ENCODE data around the gene CCDC83.
"Not testable (repeated sequence)": the region's sequence is repeated elsewhere in the genome, so short reads cannot be mapped to it uniquely, and the experiment has no call there.

The CCDC83 gene

DNA sequence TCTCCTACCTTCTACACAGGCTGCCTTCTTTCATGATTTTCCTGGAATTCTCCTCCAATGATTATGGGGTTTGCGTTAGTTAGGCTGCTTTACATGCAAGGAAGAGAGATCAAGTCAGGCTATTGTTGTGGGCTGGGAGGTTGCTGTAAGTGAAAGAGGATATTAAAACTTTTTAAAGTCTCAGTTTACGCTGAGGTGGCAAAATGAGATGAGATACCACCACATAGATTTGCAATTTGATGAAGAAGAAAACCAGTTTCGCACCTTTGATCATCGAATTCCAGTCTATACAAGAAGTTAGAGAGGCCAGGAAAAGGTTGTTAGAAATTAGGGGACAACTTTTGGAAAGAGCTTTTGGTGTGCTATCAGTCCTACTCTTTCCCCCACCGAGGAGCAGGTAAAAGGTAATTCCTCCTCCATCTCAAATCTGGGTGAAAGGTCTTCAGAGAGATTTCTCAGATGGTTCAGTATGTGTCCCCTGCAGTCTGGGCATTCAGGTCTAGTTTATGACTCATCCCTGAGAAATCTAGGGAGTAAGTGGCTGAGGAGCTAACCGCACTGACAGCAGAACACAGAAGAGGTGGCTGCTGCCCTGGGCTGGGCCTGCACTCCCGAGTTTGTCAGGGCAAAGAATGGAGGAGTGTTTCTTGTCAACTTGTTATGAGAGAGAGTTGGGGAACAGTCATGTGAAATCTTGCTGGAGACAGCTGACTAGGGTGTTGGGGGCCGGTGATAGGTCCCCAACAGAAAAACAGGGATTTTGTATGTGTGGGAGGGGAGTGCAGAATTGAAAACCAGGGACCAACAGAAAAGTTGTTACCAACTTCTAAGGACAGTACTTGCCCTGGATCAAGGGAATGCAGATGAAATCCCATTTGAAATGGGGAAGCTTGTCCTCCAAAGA lies 34.7 kb downstream of the CCDC83 start:
- no peak for DNase-seq

DNA sequence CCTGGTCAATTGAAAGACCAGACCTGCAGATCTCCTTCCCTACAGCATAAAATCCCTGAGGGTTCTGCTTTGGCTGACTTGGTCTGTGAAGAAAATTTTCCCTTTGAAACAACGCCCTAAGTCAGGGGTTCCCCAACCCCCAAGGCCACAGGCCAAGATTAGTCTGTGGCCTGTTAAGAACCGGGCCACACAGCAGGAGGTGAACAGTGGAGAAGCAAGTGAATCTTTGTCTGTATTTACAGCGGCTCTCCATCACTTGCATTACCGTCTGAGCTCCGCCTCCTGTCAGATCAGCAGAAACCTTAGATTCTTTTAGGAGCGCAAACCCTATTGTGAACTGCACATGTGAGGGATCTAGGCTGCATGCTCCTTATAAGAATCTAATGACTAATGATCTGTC lies 38.2 kb downstream of the CCDC83 start:
- DNase-seq = no peak

DNA sequence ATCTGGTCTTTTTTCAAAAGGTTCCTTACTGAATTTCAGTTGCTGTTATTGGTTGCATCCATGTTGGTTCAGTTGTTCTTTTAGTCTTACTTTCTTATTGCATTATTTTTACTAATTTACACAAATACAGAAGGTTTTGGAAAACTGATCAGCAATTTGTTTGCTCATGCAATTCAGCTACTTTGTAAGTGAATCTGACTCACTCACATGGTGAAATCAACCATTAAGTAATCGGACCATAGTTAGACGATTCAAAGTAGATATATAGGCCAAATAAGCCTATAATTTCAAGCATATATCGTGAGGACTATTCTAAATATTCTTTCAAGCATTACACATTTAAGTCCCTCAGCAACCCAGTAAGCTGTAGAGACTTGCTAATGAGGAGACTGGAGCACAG lies 41.7 kb downstream of the CCDC83 start:
- DNase-seq = no peak

DNA sequence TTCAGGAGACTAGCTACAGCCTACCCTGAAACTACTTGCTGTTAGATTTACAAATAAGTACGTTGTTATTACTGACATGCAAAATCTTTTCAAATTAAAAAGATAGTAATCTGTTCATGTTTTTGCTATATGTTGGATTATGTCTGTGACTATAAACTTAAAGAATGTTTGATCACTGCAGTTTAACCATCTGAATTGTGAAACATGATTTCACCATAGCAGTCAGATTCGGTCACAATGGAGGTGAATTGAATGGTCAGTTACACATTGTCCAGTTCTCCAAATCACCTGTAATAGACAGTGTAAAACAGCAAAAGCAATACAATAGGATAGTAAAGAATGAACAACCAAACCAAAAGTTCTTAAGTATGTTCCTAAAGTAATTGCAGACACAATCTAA lies 43.3 kb downstream of the CCDC83 start:
- DNase-seq = no peak

DNA sequence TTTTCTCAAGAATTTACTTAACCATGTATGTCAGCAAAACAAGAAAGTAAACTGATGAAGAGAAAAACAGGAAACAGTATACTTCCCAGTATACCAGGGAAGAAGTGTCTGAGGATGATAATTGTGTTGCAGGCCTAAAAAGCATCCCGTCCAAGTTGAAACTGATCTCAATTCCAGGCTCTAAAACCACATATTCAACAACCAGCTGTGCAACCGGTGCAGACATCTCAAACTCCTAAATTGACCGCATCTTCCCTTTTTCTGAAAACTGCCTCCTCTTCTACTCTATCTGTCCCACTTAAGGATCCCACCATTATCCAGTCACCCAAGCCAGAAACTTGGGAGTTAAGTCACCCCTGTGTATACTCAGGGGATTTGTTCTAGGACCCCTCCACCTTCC lies 47.2 kb downstream of the CCDC83 start:
- no peak for DNase-seq

DNA sequence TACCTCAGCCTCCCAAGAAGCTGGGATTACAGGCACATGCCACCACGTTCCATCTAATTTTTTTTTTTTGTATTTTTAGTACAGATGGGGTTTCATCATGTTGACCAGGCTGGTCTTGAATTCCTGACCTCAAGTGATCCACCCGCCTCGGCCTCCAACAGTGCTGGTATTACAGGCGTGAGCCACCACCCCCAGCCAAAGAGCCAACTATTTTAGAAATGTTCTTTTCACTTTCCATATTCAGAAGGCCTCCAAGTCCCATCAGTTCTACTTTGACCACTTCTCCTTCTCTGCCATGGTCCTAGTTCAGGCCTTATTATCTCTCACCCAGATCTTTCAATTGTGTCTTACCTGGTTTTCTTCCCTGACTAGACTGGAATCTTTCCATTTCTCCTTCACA lies 48.2 kb downstream of the CCDC83 start:
- DNase-seq = no peak

DNA sequence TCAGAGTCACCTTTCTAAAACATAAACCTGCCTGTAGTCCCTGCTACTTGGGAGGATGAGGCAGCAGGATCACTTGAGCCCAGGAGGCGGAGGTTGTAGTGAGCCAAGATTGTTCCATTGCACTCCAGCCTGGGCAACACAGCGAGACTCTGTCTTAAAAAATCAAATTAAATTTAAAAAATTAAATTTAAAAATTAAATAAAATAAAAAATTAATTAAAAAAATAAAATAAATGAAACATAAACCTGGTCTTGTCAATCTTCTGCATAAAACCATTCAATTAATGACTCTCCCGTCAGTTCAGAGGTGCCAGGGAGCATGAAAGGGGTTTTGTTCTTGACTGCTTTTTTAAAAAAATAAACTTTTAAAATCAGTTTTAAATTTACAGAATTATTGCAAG lies 48.6 kb downstream of the CCDC83 start:
- DNase-seq = no peak

DNA sequence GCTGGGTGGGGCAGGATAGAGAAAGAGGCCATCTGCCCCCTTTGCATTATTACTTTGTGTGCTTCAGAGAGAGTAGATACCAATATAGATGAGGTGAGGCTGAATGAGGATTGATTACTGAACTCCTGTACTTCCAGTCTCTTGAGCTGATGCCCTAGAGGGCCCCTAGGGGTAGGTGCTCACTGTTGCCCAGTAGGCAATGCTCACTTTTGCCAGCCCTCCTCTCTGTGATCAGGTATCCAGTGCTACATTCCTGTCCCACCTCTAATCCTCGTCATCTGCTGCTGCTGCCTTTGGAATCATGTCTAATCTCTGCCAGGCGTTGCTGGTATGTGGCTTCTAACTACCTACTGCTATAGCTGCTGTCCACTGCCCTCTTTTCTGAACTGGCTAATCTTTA lies 57.2 kb downstream of the CCDC83 start:
- DNase-seq = no peak

DNA sequence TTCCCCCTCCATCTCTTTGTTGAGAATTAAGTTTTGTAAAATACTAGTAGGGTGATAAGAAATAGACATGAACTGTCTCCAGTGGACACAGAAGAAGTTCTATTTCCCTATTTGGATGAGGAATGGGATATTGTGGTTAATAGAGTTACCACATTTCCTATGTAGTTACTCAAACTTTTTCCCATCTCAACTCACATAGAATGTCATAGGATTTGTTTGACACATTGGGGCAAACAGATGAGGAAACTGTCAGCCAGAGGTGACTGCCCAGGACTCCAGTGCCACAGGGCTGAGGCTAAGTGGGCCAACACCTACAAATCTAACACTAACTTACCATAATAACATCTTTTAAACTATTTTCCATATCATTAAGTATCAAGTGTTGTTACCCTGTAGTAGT lies 58.3 kb downstream of the CCDC83 start:
- no peak for DNase-seq

DNA sequence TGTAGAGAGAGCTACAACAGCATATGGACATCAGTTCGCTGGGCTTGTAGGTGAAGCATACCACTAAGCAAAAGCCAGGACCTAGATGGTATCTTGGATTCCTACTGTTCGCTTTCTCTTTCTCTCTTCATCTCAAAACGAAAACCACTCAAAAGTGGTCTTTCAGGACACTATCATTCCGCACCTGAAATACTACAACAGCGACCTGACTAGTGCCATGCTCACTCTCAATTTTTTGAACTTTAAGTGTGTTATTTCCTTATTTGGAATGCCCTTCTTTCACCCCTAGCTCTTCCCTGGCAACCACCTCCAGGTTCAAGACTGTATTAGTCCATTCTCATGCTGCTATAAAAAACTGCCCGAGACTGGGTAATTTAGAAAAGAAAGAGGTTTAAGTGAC lies 59.2 kb downstream of the CCDC83 start:
- DNase-seq = no peak

DNA sequence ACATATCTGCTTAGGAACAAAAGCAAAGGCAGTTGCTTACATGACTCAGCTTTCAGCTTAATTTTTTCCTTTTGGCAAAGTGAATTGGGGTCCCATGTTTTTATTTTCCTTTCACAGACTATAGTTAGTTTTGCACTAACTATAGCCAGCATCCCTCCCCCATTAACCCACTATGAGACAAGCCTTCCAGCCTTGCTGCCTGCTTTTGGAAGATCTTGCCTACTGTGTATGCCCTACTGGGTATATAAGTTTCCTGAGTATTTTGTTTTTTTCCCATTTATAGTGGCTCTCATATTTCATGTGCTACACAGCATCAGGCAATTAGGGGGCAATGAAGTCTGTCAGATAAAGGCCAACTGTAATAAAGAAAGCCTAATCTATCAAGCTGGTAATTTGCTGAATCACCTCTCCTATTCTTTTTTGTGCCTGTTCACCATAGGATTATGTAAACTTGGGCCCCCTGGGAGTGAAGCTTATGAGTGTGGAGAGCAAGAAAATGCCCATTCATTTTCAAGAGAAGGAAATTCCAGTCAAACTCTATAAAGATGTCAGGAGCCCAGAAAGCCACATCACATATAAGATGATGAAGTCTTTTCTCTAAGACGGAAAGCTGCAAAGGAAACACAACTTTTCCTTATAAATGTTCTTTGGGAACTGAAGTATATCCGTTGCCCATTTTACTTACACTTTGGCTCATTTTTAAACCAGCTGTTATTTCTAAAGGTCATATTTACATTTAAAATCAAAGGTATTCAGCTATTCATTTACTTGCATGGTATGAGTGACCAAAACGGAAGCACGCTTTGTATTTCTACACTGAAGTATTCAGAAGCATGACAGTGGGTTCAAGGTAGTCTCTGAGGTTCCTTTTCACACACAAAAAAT lies 64.0 kb downstream of the CCDC83 start:
- no peak for DNase-seq

DNA sequence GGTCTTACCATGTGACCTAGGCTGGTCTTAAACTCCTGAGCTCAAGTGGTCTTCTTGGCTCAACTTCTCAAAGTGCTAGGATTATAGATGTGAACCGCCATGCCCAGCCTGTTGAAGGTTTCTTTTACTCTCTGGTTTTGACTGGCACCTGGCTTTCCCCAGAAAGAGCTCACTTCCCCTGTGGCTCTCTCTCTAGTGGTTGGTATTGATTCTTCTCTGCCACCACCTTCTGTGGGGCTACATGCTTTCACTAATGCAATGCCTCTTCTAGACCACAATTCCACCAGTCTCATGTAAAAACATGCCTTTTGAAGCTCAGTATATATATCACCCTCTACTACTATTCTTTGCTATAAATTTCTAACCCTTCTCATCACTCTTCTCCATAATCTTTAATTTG lies 67.2 kb downstream of the CCDC83 start:
- DNase-seq = no peak

DNA sequence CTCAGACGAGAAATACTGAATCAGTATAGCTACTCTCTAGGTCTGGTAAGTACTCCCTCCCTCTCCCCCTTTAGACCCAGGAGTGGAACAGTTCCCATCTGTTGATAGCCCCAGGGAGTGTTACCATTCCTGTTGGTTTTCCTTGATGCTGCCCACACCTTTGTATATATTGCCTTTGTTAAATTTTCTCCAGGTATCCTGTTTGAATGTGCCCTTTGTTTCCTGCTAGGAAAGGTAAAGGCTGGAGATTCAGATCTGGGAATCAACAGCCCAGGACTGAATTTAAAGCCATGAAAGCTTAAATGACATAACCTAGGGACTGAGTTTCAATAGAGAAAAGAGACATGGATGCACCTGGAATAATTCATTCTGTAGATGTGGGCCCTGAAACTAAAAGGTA lies 68.3 kb downstream of the CCDC83 start:
- no peak for DNase-seq

DNA sequence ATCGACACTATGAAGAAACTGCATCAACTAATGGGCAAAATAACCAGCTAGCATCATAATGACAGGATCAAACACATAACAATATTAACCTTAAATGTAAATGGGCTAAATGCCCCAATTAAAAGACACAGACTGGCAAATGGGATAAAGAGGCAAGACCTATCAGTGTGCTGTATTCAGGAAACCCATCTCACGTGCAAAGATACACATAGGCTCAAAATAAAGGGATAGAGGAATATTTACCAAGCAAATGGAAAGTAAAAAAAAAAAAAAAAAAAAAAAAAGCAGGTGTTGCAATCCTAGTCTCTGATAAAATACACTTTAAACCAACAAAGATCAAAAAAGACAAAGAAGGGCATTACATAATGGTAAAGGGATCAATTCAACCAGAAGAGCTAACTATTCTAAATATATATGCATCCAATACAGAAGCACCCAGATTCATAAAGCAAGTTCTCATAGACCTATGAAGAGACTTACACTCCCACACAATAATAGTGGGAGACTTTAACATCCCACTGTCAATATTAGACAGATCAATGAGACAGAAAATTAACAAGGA lies 71.6 kb downstream of the CCDC83 start:
- DNase-seq = not testable (repeated sequence)

DNA sequence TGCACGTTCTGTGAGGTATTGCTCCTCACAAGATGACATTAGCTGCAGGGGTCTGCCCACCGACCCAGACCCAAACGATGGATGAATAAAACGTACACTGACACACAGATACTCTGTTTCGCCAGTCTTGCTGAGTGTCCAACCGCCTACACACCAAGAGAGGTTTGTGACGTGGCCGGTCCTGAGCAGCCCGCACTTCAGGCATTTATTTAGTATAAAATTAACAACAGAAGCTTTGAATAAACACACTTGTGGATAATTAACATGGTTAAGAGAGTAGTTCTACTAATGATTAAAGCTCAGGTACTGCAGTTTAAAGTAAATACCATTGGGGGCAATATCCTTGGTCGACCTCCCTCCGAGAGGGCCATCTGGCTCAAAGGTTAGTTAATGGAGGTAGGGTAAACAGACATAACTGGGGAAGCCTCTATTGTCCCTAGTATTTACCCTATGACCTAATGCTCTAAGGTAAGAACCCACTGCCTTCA lies 75.7 kb downstream of the CCDC83 start:
- no peak for DNase-seq

DNA sequence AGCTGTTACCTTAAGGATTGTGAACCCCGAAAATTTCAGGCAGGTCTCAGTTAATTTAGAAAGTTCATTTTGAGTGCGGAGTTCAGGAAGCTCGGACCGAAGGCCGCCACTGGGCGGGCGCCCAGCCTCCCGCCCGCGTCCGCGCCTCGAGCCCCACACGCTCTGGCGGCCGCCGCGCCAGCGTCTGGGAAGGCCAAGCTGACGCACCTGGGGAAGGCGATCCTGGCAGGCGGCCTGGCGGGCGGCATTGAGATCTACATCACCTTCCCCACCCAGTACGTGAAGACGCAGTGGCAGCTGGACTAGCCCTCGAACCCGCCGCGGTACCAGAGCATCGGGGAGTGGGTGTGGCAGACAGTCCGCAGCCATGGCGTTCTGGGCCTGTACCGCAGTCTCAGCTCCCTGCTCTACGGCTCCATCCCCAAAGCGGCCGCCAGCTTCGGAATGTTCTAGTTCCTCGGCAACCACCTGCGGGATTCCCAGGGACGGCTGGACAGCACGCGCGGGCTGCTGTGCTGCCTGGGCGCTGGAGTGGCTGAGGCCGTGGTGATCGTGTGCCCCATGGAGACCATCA lies 79.5 kb downstream of the CCDC83 start:
- no peak for DNase-seq

DNA sequence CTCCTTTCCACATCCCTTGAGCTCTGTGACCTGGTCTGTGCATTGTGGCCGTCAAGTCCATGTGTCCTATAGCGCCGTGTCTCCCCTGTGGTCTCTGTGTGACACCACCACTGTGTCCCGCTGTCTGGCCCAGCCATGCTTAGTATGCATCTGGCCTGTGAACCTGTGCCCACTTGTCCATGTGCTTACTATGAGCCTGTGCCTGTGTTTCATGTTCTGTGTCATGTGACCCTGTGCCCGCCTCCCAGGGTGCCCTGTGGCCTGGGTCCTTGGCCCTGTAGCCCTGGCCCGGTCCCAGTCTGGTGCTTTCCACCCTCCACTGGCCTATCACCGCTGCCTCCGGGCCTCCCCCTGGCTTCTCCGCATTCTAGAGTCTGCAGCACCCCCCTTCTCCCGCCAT lies 80.6 kb downstream of the CCDC83 start:
- DNase-seq = no peak

DNA sequence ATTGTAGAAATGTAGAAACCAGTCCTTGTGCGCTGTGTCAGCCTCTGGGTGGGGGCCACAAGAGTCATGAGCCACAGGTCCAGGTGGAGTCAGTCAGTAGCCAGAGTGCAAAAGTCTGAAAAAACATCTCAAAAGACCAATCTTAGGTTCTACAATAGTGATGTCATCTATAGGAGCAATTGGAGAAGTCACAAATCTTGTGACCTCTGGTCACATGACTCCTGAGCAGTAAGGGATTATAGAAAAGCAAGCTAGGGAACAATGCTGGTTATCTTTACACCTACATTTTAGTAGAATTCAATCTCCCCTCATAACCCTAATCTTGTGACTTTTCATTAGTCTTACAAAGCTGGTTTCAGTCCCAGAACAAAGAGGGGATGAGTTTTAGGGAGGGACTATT lies 82.7 kb downstream of the CCDC83 start:
- DNase-seq = no peak

DNA sequence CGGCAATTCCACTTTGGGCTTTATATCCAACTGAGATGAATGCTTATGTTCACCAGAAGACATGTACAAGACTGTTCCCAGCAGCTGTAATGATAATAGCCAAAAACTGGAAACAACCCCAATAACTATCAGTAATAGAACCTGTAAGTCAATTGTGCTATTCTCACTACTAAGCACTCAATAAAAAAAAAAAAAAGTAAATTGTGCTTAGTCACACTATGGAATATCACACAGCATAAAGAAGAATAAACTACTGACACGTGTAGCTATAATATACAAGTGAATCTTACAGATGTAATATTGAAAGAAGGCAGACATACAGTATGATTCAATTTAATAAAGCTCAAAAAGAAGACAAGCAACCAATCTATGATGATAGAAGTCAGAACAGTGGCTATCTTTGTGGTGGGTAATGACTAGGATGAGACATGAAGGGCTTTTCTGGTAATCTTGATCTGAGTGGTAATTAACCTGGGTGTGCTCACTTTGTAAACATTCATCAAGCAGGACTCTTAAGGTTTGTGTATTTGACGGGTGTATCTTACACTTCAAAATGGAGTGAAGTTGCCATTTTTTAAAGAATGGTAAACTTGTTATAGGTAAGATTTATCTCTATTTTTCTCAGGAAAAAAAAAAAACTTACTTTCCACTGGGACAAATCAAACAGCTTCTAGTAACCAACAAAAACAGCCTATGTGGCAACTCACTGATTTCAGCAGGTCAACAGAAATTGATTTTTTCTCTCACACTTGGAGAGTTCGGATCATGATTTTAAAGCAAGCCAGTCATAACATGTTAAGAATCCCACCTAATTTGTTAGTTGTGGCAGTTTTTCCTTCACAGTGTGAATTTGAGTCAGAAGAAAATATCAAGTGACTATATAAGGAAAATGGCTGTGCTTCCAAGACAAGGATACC lies 84.2 kb downstream of the CCDC83 start:
- DNase-seq = no peak

DNA sequence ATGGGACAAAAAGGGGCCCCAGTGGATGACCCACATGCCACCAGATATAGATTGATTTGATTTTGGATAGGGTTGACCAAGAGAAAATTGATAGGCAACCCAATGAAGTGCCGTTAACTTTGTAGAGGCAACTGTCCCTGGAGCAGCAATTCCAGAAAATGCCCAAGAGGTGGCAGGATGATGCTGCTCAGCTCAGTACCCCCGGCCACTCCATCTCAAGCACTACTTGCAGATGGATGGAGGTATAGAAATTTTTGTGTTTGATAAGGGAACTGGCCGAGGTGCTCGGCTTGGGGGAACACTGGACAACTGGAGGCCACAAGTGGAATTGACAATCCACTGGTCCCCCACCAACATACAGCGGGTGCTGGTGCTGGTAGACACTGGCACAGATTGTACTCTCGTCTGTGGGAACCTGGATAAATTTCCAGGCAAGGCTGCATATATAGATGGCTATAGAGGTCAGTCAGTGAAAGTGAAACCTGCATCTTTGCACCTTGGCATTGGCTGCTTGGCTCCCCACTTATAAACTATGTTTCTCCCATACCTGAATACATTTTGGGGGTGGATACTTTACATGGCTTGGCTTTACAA lies 86.3 kb downstream of the CCDC83 start:
- peak; percentile 27 for DNase-seq

DNA sequence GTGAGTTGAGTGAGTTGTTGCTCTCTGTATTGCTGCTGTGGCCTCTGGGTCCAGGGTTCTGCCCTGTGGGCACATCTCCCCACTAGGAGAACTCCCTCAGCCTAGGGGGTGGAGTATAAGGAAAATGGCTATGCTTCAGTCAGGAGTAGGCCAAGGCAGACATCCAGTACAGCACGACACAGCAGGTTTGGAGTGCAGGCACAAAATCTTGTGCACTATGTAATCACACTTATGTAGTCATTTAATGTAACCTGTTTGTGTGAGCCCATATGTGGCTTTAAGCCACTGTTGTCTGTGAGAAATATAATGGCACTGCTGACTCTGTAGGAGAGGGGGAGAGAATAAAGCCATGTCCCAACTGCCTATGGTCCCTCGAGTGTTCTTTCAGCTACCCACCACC lies 90.1 kb downstream of the CCDC83 start:
- DNase-seq = no peak

DNA sequence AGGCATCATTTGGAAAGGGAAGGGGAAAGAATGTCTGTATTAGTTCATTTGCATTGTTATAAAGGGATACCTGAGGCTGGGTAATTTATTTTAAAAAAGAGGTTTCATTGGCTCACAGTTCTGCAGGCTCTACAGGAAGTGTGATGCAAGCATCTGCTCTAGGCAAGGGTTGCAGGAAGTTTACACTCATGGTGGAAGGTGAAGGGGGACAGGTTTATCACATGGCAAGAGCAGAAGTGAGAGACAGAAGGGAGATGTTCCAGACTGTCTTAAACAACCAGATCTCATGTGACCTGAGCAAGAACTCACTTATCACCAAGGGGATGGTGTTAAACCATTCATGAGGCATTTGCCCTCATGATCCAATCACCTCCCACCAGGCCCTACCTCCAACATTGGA lies 90.6 kb downstream of the CCDC83 start:
- no peak for DNase-seq
